ENCODE results near the gene RAB24.
"Not testable (repeated sequence)": the region's sequence is repeated elsewhere in the genome, so short reads cannot be mapped to it uniquely, and the experiment has no call there.

Gene RAB24

GRCh38 chr5:177303121-177303924 lies at the start of gene RAB24, which contains the start of gene PRELID1:
RAB24 (minus strand) TSS chr5:177303719; CDS start chr5:177303288, 431 bp downstream.
PRELID1 (plus strand) TSS chr5:177303799; CDS start chr5:177303986, 187 bp downstream.
- peak; percentile 68 for DNase-seq (ENCODE audit: low spot score)

- no peak for DNase-seq (ENCODE audit: low spot score)
Observed at GRCh38 chr5:177353093-177353492, 49.6 kb upstream of the RAB24 start.

GRCh38 chr5:177351392-177352329 lies 48.1 kb upstream of the RAB24 start, which contains the start of gene LMAN2:
LMAN2 (minus strand) TSS chr5:177351668; CDS start chr5:177351647, 21 bp downstream.
- peak; percentile 97 for DNase-seq (ENCODE audit: low spot score)

GRCh38 chr5:177350776-177351391 lies 47.4 kb upstream of the RAB24 start:
- no peak for DNase-seq (ENCODE audit: low spot score)

GRCh38 chr5:177349762-177350161 lies 46.2 kb upstream of the RAB24 start:
- DNase-seq (ENCODE audit: low spot score): no peak

GRCh38 chr5:177349362-177349647 lies 45.8 kb upstream of the RAB24 start:
- DNase-seq (ENCODE audit: low spot score): no peak

- DNase-seq (ENCODE audit: low spot score): no peak
Observed at GRCh38 chr5:177347699-177348098, 44.2 kb upstream of the RAB24 start.

- DNase-seq (ENCODE audit: low spot score): no peak
Observed at GRCh38 chr5:177346820-177347219, 43.3 kb upstream of the RAB24 start.

GRCh38 chr5:177344891-177345290 lies 41.4 kb upstream of the RAB24 start:
- no peak for DNase-seq (ENCODE audit: low spot score)

- DNase-seq (ENCODE audit: low spot score): no peak
Observed at GRCh38 chr5:177343777-177344176, 40.3 kb upstream of the RAB24 start.

GRCh38 chr5:177343000-177343399 lies 39.5 kb upstream of the RAB24 start:
- not testable (repeated sequence) for DNase-seq (ENCODE audit: low spot score)

- no peak for DNase-seq (ENCODE audit: low spot score)
Observed at GRCh38 chr5:177339107-177339638, 35.7 kb upstream of the RAB24 start.

- no peak for DNase-seq (ENCODE audit: low spot score)
Observed at GRCh38 chr5:177338251-177339106, 35.0 kb upstream of the RAB24 start.

GRCh38 chr5:177336603-177337494 lies 33.3 kb upstream of the RAB24 start:
- DNase-seq (ENCODE audit: low spot score): no peak

- no peak for DNase-seq (ENCODE audit: low spot score)
Observed at GRCh38 chr5:177336112-177336511, 32.6 kb upstream of the RAB24 start.

- DNase-seq (ENCODE audit: low spot score): no peak
Observed at GRCh38 chr5:177335701-177336065, 32.2 kb upstream of the RAB24 start.

GRCh38 chr5:177334781-177335700 lies 31.5 kb upstream of the RAB24 start:
- no peak for DNase-seq (ENCODE audit: low spot score)

GRCh38 chr5:177334155-177334551 lies 30.6 kb upstream of the RAB24 start:
- no peak for DNase-seq (ENCODE audit: low spot score)

Measured in pons (tissue), 1 donor.